Activated gamma-delta T cell (primary cell): ENCODE measurements around the gene VPS33B.

Source experiments
- DNase-seq: peaks from one replicate; lab custom pipeline; 2025; lab: John Stamatoyannopoulos, UW

The VPS33B gene

GRCh38 chr15:90952901-90953677, 69.3 kb downstream of the VPS33B start:
- DNase-seq = no peak

- DNase-seq = no peak
These were observed 71.7 kb downstream of the VPS33B start for GRCh38 chr15:90950676-90951075.

GRCh38 chr15:90949979-90950675, 72.3 kb downstream of the VPS33B start:
- no peak for DNase-seq
